Measurements from ENCODE around the gene UPK1B. TPM values are rescaled to one million over a fixed set of nuclear protein-coding genes. Genes with fewer than 3 reads are reported as not detected.

The UPK1B gene
- total RNA-seq, 1 experiment from 2014 or later: 1.0 TPM

DNA sequence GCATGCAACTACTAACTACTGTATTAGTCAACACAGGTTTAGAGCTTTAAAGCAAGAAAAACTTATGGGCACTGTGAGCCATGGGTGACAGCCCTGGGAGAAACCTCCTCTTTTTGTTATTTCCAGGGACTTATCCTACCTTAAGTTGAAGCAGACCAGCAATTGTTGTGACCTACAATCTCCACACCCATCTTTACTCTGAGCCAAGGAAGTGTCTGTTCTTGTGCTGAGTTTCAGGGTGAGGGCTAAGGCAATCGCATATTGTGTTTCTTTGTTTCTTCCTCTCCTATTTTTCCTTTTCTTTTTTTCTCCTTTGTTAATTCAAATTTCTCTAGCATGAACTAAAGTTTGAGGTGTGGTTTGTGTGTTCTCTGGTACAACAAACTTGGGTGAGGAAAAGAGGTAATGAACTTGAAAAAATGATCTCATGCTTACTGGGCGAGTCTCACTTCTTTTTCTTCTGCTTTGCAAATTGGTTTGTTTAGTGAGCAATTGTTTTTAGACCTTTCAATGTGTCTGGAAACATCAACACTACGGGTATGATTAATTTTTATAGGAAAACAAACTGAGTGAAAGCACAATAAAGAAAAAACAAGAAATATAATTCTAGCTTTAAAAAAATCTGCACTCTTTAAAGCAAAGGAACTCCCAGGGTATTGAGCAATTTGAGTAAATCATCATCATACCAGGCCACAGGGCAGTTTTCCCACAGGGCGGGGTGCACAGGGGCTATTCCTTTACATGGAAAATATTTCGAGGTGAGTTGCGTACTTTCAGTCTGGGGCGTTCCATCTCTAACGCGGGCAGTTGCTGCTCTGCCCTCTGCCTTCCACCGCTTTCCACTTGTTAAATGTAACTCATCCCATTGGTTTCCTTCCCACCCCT, 2.7 kb downstream of the UPK1B start:
- Histone ChIP-seq H3K4me2 (ENCODE audit: insufficient read depth, insufficient read length, low read length) (no peak overlapping the region), H3K27ac (ENCODE audit: insufficient read length, low read depth, low read length) (no peak overlapping the region)

More for the DNA sequence above, 2.7 kb downstream of the UPK1B start:
- Mint-ChIP-seq H3K4me3 (no peak overlapping the region), H3K9me3 (no peaks in the 10 kb centered on the region; a peak in 1 of 5 replicates), H3K27me3 (ENCODE audit: low read depth) (peaks cover 16% of the 10 kb centered on the region), H3K27ac (no peak overlapping the region), H3K4me1 (peaks cover 7 to 8% of the 10 kb centered on the region in 2 experiments), H3K36me3 (ENCODE audit: insufficient read depth in 1 of 3, low read depth in 3 of 3) (no peaks in the 10 kb centered on the region)
- Histone ChIP-seq H3K79me1 (ENCODE audit: insufficient read depth, low read depth, low read length, poor library complexity, severe bottlenecking) (no peaks in the 10 kb centered on the region), H3K23me2 (ENCODE audit: insufficient read length, low read depth, low read length, poor library complexity, severe bottlenecking) (no peaks in the 10 kb centered on the region), H2BK120ac (ENCODE audit: low read depth, low read length, poor library complexity, severe bottlenecking) (no peak overlapping the region), H3T11ph (ENCODE audit: low read length) (no peak overlapping the region), H4K5ac (ENCODE audit: insufficient read length, low read depth, low read length) (no peak overlapping the region), H3K4ac (ENCODE audit: low read depth, low read length) (no peak overlapping the region), H3K9me3 (ENCODE audit: control insufficient read depth, low read depth, low read length) (no peaks in the 10 kb centered on the region), H2AFZ (ENCODE audit: low read length) (no peak overlapping the region), H3K9ac (ENCODE audit: extremely low read depth, insufficient read length, low read length) (no peak overlapping the region), H3K27me3 (ENCODE audit: insufficient read depth, low read length) (no peaks in the 10 kb centered on the region), H4K8ac (replicated peaks; ENCODE audit: insufficient read length, low read depth, low read length) (no peak overlapping the region), H3K14ac (ENCODE audit: insufficient read depth, low read length) (no peak overlapping the region), H2BK20ac (ENCODE audit: low read depth, low read length, poor library complexity, severe bottlenecking) (no peak overlapping the region), H4K91ac (ENCODE audit: insufficient read length, low read depth, low read length) (no peak overlapping the region), H3K4me1 (ENCODE audit: insufficient read depth, low read length) (no peaks in the 10 kb centered on the region), H2BK12ac (ENCODE audit: insufficient read length, low read depth, low read length) (no peak overlapping the region), H2AK5ac (ENCODE audit: insufficient read length, low read length) (no peak overlapping the region), H2BK15ac (ENCODE audit: low read depth, low read length) (no peak overlapping the region), H3K79me2 (ENCODE audit: insufficient read depth, low read length) (no peaks in the 10 kb centered on the region), H4K20me1 (ENCODE audit: control insufficient read depth, insufficient read depth, insufficient read length) (no peaks in the 10 kb centered on the region), H3K18ac (ENCODE audit: insufficient read length, low read depth, low read length) (no peak overlapping the region), H2BK5ac (ENCODE audit: insufficient read length, low read length) (no peak overlapping the region), H3K23ac (ENCODE audit: insufficient read length, low read depth, low read length) (no peak overlapping the region), H3K56ac (ENCODE audit: insufficient read length, low read depth, low read length) (no peak overlapping the region)
- DNase-seq: no peak
- TF ChIP-seq, protein P1, sequence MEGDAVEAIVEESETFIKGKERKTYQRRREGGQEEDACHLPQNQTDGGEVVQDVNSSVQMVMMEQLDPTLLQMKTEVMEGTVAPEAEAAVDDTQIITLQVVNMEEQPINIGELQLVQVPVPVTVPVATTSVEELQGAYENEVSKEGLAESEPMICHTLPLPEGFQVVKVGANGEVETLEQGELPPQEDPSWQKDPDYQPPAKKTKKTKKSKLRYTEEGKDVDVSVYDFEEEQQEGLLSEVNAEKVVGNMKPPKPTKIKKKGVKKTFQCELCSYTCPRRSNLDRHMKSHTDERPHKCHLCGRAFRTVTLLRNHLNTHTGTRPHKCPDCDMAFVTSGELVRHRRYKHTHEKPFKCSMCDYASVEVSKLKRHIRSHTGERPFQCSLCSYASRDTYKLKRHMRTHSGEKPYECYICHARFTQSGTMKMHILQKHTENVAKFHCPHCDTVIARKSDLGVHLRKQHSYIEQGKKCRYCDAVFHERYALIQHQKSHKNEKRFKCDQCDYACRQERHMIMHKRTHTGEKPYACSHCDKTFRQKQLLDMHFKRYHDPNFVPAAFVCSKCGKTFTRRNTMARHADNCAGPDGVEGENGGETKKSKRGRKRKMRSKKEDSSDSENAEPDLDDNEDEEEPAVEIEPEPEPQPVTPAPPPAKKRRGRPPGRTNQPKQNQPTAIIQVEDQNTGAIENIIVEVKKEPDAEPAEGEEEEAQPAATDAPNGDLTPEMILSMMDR (conservative IDR thresholded peaks at IDR 0.05): no peak
- WGBS (ENCODE audit: extremely low coverage, insufficient read length, low lambda C conversion rate): no CpG with 5 or more reads among the region's 10 CpGs
